DOHH2 (cell line): ENCODE results near the gene CYP27A1.

Experiments
- EZH2phosphoT487 ChIP-seq: fragments of 200-600 bp; sonication (generic); IDR thresholded peaks from 2 replicates; pipeline ENCODE4 v1.6.1; 2017; ENCODE audit warnings: borderline replicate concordance, mild to moderate bottlenecking, antibody characterized with exemption, low read length, moderate library complexity, mixed read lengths
- TF ChIP-seq, protein P1 (sequence below): fragments of 200-600 bp; sonication (generic); IDR thresholded peaks from one replicate; pipeline ENCODE4 v1.5.1; 2014; ENCODE audit warnings: antibody characterized with exemption, mild to moderate bottlenecking, low read depth, low read length; ENCODE audit not compliant: poor library complexity, severe bottlenecking

DNA sequence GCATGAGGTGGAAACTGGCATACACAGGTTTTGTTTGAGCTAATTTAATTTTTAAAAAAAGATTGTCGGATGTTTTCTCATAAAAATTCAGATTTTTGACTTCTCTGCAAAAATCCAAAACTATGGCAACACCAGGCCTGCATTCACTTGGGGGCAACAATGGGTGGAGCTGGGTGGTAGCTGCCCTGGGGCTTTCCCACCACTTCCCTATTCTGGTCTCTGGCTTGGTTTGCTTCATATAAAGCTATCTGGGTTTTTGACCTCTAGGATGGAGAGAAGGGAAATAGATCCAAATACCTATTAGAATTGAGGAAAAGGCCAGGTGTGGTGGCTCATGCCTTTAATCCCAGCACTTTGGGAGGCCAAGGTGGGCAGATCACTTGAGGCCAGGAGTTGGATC, 5.5 kb upstream of the CYP27A1 start:
- TF ChIP-seq, protein P1, sequence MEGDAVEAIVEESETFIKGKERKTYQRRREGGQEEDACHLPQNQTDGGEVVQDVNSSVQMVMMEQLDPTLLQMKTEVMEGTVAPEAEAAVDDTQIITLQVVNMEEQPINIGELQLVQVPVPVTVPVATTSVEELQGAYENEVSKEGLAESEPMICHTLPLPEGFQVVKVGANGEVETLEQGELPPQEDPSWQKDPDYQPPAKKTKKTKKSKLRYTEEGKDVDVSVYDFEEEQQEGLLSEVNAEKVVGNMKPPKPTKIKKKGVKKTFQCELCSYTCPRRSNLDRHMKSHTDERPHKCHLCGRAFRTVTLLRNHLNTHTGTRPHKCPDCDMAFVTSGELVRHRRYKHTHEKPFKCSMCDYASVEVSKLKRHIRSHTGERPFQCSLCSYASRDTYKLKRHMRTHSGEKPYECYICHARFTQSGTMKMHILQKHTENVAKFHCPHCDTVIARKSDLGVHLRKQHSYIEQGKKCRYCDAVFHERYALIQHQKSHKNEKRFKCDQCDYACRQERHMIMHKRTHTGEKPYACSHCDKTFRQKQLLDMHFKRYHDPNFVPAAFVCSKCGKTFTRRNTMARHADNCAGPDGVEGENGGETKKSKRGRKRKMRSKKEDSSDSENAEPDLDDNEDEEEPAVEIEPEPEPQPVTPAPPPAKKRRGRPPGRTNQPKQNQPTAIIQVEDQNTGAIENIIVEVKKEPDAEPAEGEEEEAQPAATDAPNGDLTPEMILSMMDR: no peak
- no peak for TF ChIP-seq EZH2phosphoT487
